ENCODE results near the gene SLC26A11.

DNA sequence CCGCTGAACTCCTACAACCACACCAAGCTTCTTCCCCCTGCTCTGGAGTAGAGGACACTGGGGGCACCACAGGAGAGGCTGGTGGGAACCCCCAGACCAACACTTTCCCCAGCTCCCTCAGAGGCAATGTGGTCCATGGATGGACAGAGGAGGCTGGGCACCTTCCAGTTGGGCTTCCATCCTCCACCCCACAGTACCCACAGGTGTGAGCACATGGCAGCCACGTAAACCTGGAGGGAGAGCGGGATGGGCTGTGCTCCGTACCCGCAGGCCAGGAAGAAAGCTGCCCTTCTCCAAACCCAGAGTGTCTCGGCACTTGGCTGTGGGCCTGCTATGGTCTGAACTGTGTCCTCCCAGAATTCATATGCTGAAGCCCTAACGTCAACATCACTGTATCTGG lies 1.8 kb upstream of the SLC26A11 start:
- TF ChIP-seq EZH2 (IDR thresholded peaks at IDR 0.05; ENCODE audit: borderline replicate concordance, insufficient read depth, low read depth, low read length, poor library complexity, severe bottlenecking), result no peak
- TF ChIP-seq CTCF (IDR thresholded peaks at IDR 0.05), result no peak
